SK-N-SH (cell line): Measurements from ENCODE around the gene DUSP28. TPM values are rescaled to one million over a fixed set of nuclear protein-coding genes. Genes with fewer than 3 reads are reported as not detected.
"Not testable (repeated sequence)": the region's sequence is repeated elsewhere in the genome, so short reads cannot be mapped to it uniquely, and the experiment has no call there.

ENCODE experiments used
- CTCF ChIA-PET: fragments of 300-600, 350-600 bp; formaldehyde crosslinking; extraction: SDS; loops from one replicate; lab custom pipeline; 2021; lab: Yijun Ruan, JAX
- POLR2A ChIA-PET: fragments of 350-600 bp; sonication (Branson Sonifier 250); formaldehyde crosslinking; extraction: SDS; loops from one replicate; lab custom pipeline; 2020; ENCODE audit warnings: antibody characterized with exemption, inconsistent platforms; lab: Yijun Ruan, JAX
- DNase-seq: peaks from one replicate; pipeline ENCODE4 v3.0.0; 2012
- H2AFZ ChIP-seq: fragments of 200-600 bp; sonication (generic); 2 replicates; pipeline ENCODE4 v1.8.1; 2016; ENCODE audit warnings: antibody characterized with exemption, mild to moderate bottlenecking, low read depth
- H3F3A ChIP-seq: fragments of 200-600 bp; sonication (generic); replicated peaks from 2 replicates; pipeline ENCODE3; 2016; ENCODE audit warnings: antibody characterized with exemption, mild to moderate bottlenecking; ENCODE audit not compliant: insufficient read depth
- H3K27ac ChIP-seq, 2 experiments: fragments of 200-500 bp in 1 of 2; fragments of 200-600 bp in 1 of 2; sonication (Bioruptor generic) in 1 of 2; sonication (generic), shearing (Covaris generic) in 1 of 2; 2 replicates each; pipeline versions ENCODE4 v1.5.1 to v1.6.1; 2014 to 2016; ENCODE audit warnings: low read depth in 2 of 2, inconsistent platforms in 1 of 2, low read length in 1 of 2, mild to moderate bottlenecking in 1 of 2, mixed read lengths in 1 of 2
- H3K27me3 ChIP-seq: fragments of 200-600 bp; sonication (generic), shearing (Covaris generic); 2 replicates; pipeline ENCODE4 v1.6.1; 2016; ENCODE audit warnings: mixed run types; ENCODE audit not compliant: insufficient read depth
- H3K36me3 ChIP-seq, 2 experiments: fragments of 200-500 bp in 1 of 2; fragments of 200-600 bp in 1 of 2; sonication (Bioruptor generic) in 1 of 2; sonication (generic) in 1 of 2; replicated peaks in 1 of 2; 2 replicates each; pipeline versions ENCODE3 to v1.5.1; 2014 to 2016; ENCODE audit warnings: low read length in 1 of 2, mild to moderate bottlenecking in 1 of 2; ENCODE audit not compliant: insufficient read depth in 2 of 2, control insufficient read depth in 1 of 2
- H3K4me1 ChIP-seq, 2 experiments: fragments of 200-500 bp in 1 of 2; fragments of 200-600 bp in 1 of 2; sonication (Bioruptor generic) in 1 of 2; sonication (generic), shearing (Covaris generic) in 1 of 2; 2 replicates each; pipeline versions ENCODE4 v1.5.1 to v1.6.1; 2014 to 2016; ENCODE audit warnings: low read depth in 1 of 2, low read length in 1 of 2, mixed run types in 1 of 2; ENCODE audit not compliant: insufficient read depth in 2 of 2, control insufficient read depth in 1 of 2
- H3K4me2 ChIP-seq: fragments of 200-600 bp; sonication (generic), shearing (Covaris generic); 2 replicates; pipeline ENCODE4 v1.6.1; 2017; ENCODE audit warnings: mixed run types
- H3K4me3 ChIP-seq, 2 experiments: fragments of 200-500 bp in 1 of 2; fragments of 200-600 bp in 1 of 2; sonication (Bioruptor generic) in 1 of 2; sonication (generic), shearing (Covaris generic) in 1 of 2; 2 replicates each; pipeline versions ENCODE4 v1.5.1 to v1.8.1; 2014 to 2016; ENCODE audit warnings: low read depth in 2 of 2, inconsistent platforms in 1 of 2, low read length in 1 of 2, mild to moderate bottlenecking in 1 of 2, mixed read lengths in 1 of 2, moderate library complexity in 1 of 2
- H3K79me2 ChIP-seq: fragments of 200-600 bp; sonication (generic); 2 replicates; pipeline ENCODE4 v1.8.1; 2017; ENCODE audit warnings: mild to moderate bottlenecking; ENCODE audit not compliant: insufficient read depth
- H3K9ac ChIP-seq: fragments of 200-600 bp; sonication (generic); 2 replicates; pipeline ENCODE4 v1.6.1; 2017; ENCODE audit warnings: mixed run types
- H3K9me2 ChIP-seq: fragments of 200-600 bp; sonication (generic); 2 replicates; pipeline ENCODE4 v1.6.1; 2017; ENCODE audit warnings: mixed run types
- H3K9me3 ChIP-seq: fragments of 200-600 bp; sonication (generic); 2 replicates; pipeline ENCODE4 v1.6.1; 2017; ENCODE audit warnings: mixed run types, mild to moderate bottlenecking, moderate library complexity
- H4K20me1 ChIP-seq: fragments of 200-600 bp; sonication (generic); 2 replicates; pipeline ENCODE4 v1.6.1; 2017; ENCODE audit warnings: mild to moderate bottlenecking, mixed run types; ENCODE audit not compliant: insufficient read depth
- EP300 ChIP-seq, 2 experiments: IDR thresholded peaks; 2 replicates each; pipeline versions ENCODE4 v1.4.0 to v1.6.1; 2012; ENCODE audit warnings: borderline replicate concordance in 1 of 2, low read depth in 1 of 2, low read length in 1 of 2
- GABPA ChIP-seq: IDR thresholded peaks from 2 replicates; pipeline ENCODE4 v1.4.0; 2012; ENCODE audit warnings: low read depth, mild to moderate bottlenecking
- GATA2 ChIP-seq: sonication (generic); formaldehyde crosslinking; IDR thresholded peaks from 2 replicates; pipeline ENCODE4 v1.5.0; 2020; ENCODE audit warnings: mild to moderate bottlenecking, missing genetic modification reagents
- MEF2A ChIP-seq: IDR thresholded peaks from 2 replicates; pipeline ENCODE4 v1.4.0; 2012; ENCODE audit warnings: low read depth, borderline replicate concordance
- NFIC ChIP-seq: IDR thresholded peaks from 2 replicates; pipeline ENCODE4 v1.4.0; 2012; ENCODE audit warnings: borderline replicate concordance
- NRF1 ChIP-seq: IDR thresholded peaks from 2 replicates; pipeline ENCODE4 v1.6.1; 2012; ENCODE audit warnings: low read depth, mild to moderate bottlenecking, low read length
- POLR2AphosphoS5 ChIP-seq: IDR thresholded peaks from 2 replicates; pipeline ENCODE4 v1.6.1; 2012; ENCODE audit warnings: low read depth, low read length
- RCOR1 ChIP-seq: fragments of 150-350 bp; IDR thresholded peaks from 2 replicates; pipeline ENCODE4 v1.6.1; 2017; ENCODE audit warnings: antibody characterized with exemption, low read length
- SMC3 ChIP-seq: IDR thresholded peaks from 2 replicates; pipeline ENCODE4 v1.6.1; 2012; ENCODE audit warnings: low read depth, low read length, improper control_type of control experiment
- TAF1 ChIP-seq: IDR thresholded peaks from 2 replicates; pipeline ENCODE4 v1.6.1; 2012; ENCODE audit warnings: low read depth, mild to moderate bottlenecking, low read length, moderate library complexity, borderline replicate concordance
- TCF12 ChIP-seq: IDR thresholded peaks from 2 replicates; pipeline ENCODE4 v1.4.0; 2012
- TEAD4 ChIP-seq: IDR thresholded peaks from 2 replicates; pipeline ENCODE4 v1.4.0; 2012; ENCODE audit warnings: mild to moderate bottlenecking, borderline replicate concordance; ENCODE audit not compliant: insufficient read depth
- WGBS: methylation state at CpG from one replicate; pipeline ENCODE4 v1.1.6; 2017; ENCODE audit warnings: low lambda C conversion rate; 5-methylcytosine and 5-hydroxymethylcytosine counted together
- polyA plus RNA-seq, 3 experiments: library from polyadenylated mRNA; depleted of rRNA; stranded (reverse); fragments of >200 nt; gene quantifications; 2 replicates each; pipeline ENCODE4 v1.2.3, GENCODE V29; 2012
- TF ChIP-seq, protein P1 (sequence below): IDR thresholded peaks from 2 replicates; pipeline ENCODE4 v1.4.0; 2012; ENCODE audit warnings: low read depth

The DUSP28 gene
- polyA plus RNA-seq, 1 of the 3 experiments (the other 2 are of a cell fraction) = 4.1 TPM

DNA sequence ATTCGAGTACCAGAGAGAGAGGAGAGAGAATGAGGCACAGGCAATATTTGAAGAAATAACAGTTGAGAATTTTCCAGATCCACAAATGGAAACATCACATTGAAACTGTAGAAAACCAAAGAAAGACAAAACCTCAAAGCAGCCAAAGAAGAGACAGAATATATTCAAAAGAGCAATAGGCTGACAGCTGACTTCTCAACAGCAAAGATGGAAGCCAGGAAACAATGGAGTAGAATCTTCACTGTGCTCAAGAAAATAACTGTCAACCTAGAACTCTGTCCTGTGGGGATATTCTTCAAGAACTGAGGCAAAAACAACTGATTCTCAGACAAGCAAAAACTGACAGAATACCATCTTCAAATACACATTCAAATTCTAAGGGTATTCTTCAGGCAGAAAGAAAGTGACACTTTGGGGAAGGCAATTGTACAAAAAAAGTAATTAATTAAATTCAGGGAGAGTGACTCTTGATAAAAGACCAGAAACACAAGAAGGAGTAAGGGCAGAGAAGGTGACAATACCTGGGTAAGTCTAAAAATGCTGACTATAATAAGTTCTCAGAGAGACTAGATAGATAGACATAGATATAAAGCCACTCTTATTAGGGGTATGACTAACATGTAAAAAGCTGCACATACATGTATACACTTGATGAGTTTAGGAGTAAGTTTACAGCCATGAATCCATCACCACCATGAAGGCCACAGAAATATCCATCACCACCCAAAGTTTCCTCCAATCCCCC lies 28.0 kb upstream of the DUSP28 start:
- Histone ChIP-seq H3K36me3 (peaks cover 0 to 29% of the 10 kb centered on the region in 2 experiments), H3K27me3 (no peaks in the 10 kb centered on the region), H3F3A (peaks cover 3% of the 10 kb centered on the region), H3K4me2 (no peak overlapping the region), H4K20me1 (no peaks in the 10 kb centered on the region), H3K9me3 (peaks cover 21% of the 10 kb centered on the region; the same call in 1 of the 2 replicates), H3K27ac (no peak overlapping the region), H3K4me1 (no peaks in the 10 kb centered on the region), H3K9me2 (no peaks in the 10 kb centered on the region), H3K79me2 (no peaks in the 10 kb centered on the region; the same call in 1 of the 2 replicates), H2AFZ (no peak overlapping the region), H3K4me3 (no peak overlapping the region), H3K9ac (no peak overlapping the region)
- TF ChIP-seq TAF1 = no peak
- TF ChIP-seq NRF1 = no peak
- no peak for TF ChIP-seq TEAD4
- TF ChIP-seq, protein P1, sequence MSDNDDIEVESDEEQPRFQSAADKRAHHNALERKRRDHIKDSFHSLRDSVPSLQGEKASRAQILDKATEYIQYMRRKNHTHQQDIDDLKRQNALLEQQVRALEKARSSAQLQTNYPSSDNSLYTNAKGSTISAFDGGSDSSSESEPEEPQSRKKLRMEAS = no peak
- no peak for TF ChIP-seq POLR2AphosphoS5
- TF ChIP-seq TCF12 = no peak
- TF ChIP-seq NFIC = no peak
- TF ChIP-seq RCOR1 = no peak
- TF ChIP-seq EP300 (IDR thresholded peaks at IDR 0.05; ENCODE audit: borderline replicate concordance in 1 of 2, low read depth in 1 of 2, low read length in 1 of 2) = no peak
- DNase-seq = no peak
- POLR2A ChIA-PET = no interaction called here
- CTCF ChIA-PET = no interaction called here
- 93% methylated on average over 1 of the region's 1 CpG for WGBS

DNA sequence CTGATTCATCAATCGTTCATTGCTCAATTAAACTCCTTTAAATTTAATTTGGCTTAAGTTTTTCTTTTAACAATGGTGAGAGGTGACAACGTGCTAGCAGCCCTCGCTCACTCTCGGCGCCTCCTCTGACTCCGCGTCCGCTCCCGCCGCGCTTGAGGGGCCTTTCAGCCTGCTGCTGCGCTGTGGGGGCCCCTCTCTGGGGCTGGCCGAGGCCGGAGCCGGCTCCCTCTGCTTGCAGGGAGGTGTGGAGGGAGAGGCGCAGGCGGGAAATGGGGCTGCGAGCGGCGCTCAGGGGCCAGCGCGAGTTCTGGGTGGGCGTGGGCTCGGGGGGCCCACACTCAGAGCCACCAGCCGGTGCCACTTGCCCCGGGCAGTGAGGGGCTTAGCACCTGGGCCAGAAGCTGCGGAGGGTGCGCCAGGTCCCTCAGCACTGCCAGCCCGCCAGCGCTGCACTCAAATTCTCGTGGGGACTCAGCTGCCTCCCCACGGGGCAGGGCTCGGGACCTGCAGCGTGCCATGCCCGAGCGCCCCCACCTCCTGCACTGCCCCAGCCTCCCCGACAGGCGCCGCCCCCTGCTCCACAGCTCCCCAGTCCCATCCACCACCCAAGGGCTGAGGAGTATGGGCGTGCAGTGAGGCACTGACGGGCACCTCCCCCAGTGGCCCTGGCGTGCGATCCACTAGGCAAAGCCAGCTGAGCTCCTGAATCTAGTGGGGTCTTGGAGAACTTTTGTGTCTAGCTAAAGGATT lies 22.0 kb upstream of the DUSP28 start:
- Histone ChIP-seq H3K9me3 (no peaks in the 10 kb centered on the region), H3K9me2 (no peaks in the 10 kb centered on the region), H2AFZ (no peak overlapping the region), H3K4me2 (no peak overlapping the region), H3F3A (no peaks in the 10 kb centered on the region), H3K4me3 (no peak overlapping the region), H3K4me1 (no peaks in the 10 kb centered on the region), H4K20me1 (no peaks in the 10 kb centered on the region), H3K27me3 (no peaks in the 10 kb centered on the region), H3K27ac (no peak overlapping the region), H3K79me2 (no peaks in the 10 kb centered on the region; the same call in 1 of the 2 replicates), H3K36me3 (peaks cover 10 to 13% of the 10 kb centered on the region in 2 experiments), H3K9ac (no peak overlapping the region)
- POLR2A ChIA-PET = no interaction called here
- no peak for TF ChIP-seq POLR2AphosphoS5
- no peak for TF ChIP-seq SMC3
- no peak for TF ChIP-seq MEF2A
- TF ChIP-seq GATA2 (CRISPR knock-in tag) = no peak
- no peak for TF ChIP-seq TAF1
- no peak for TF ChIP-seq GABPA
- WGBS = 86% methylated on average over 19 of the region's 43 CpGs
- DNase-seq = no peak
- CTCF ChIA-PET = no interaction called here

DNA sequence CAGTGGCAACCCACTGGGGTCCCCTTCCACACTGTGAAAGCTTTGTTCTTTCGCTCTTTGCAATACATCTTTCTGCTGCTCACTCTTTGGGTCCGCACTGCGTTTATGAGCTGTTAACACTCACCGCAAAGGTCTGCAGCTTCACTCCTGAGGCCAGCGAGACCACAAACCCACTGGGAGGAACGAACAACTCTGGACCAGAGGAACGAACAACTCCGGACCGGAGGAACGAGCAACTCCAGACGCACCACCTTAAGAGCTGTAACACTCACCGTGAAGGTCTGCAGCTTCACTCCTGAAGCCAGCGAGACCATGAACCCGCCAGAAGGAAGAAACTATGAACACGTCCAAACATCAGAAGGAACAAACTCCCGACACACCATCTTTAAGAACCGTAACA lies 21.1 kb upstream of the DUSP28 start:
- DNase-seq, H3K4me2 ChIP-seq, H3K27ac ChIP-seq, H3K4me1 ChIP-seq, H3K9me2 ChIP-seq, H3F3A ChIP-seq, H3K9me3 ChIP-seq, POLR2A ChIA-PET, H3K4me3 ChIP-seq, H3K9ac ChIP-seq, H4K20me1 ChIP-seq, H3K79me2 ChIP-seq, H2AFZ ChIP-seq, CTCF ChIA-PET, H3K27me3 ChIP-seq: not testable (repeated sequence)
- WGBS = 98% methylated on average over 17 of the region's 17 CpGs
- peaks cover 7 to 19% of the 10 kb centered on the region in 2 experiments for H3K36me3 ChIP-seq
